IMR-90 (cell line): ENCODE measurements around the gene RECQL5. TPM values are rescaled to one million over a fixed set of nuclear protein-coding genes. Genes with fewer than 3 reads are reported as not detected.

Experiments
- ATAC-seq: fragments of 200-7000 bp; cut with Tn5 transposase; 2 replicates; pipeline ENCODE4 v1.9.1; 2020; ENCODE audit warnings: low read depth, mild to moderate bottlenecking, moderate library complexity
- BruUV-seq: library from RNA; stranded (reverse); fragments of 400-500 nt; replicated peaks from 2 replicates; lab custom pipeline; 2021; lab: Mats Ljungman, UMichigan
- CTCF ChIA-PET: fragments of 300-600 bp; formaldehyde crosslinking; extraction: SDS; loops from one replicate; lab custom pipeline; 2021; ENCODE audit warnings: antibody characterized with exemption; lab: Yijun Ruan, JAX
- POLR2A ChIA-PET: fragments of 300-600 bp; sonication (Branson Sonifier 250); formaldehyde crosslinking; loops from one replicate; lab custom pipeline; 2022; ENCODE audit warnings: antibody characterized with exemption; ENCODE audit not compliant: unreplicated experiment; lab: Charles Lee
- DNase-seq: peaks from one replicate; pipeline ENCODE4 v3.0.0; 2013
- H2AFZ ChIP-seq: replicated peaks from 2 replicates; pipeline ENCODE3; 2013; ENCODE audit warnings: low read length, mild to moderate bottlenecking; ENCODE audit not compliant: poor library complexity
- H2AK5ac ChIP-seq: 2 replicates; pipeline ENCODE4 v1.6.1; 2013; ENCODE audit warnings: low read depth, low read length, inconsistent platforms
- H2AK9ac ChIP-seq: replicated peaks from 2 replicates; pipeline ENCODE3; 2013; ENCODE audit warnings: mild to moderate bottlenecking, low read depth, low read length, moderate library complexity; ENCODE audit not compliant: poor library complexity
- H2BK120ac ChIP-seq: 2 replicates; pipeline ENCODE4 v1.6.1; 2013; ENCODE audit warnings: low read depth, low read length, inconsistent platforms
- H2BK15ac ChIP-seq: 3 replicates; pipeline ENCODE4 v1.6.1; 2013; ENCODE audit warnings: low read depth, low read length, inconsistent platforms
- H2BK20ac ChIP-seq: 2 replicates; pipeline ENCODE4 v1.6.1; 2013; ENCODE audit warnings: low read depth, mild to moderate bottlenecking, inconsistent platforms, low read length, moderate library complexity
- H2BK5ac ChIP-seq: 2 replicates; pipeline ENCODE4 v1.6.1; 2013; ENCODE audit warnings: mild to moderate bottlenecking, low read depth, low read length, inconsistent platforms; ENCODE audit not compliant: poor library complexity, severe bottlenecking
- H3K14ac ChIP-seq: replicated peaks from 2 replicates; pipeline ENCODE4 v1.6.1; 2013; ENCODE audit warnings: low read depth, low read length, inconsistent platforms
- H3K18ac ChIP-seq: 2 replicates; pipeline ENCODE4 v1.6.1; 2013; ENCODE audit warnings: low read depth, low read length, control low read depth
- H3K23ac ChIP-seq: 2 replicates; pipeline ENCODE4 v1.6.1; 2013; ENCODE audit warnings: low read depth, low read length, inconsistent platforms
- H3K27ac ChIP-seq: 2 replicates; pipeline ENCODE4 v1.5.1; 2013; ENCODE audit warnings: mild to moderate bottlenecking, control low read depth, low read length; ENCODE audit not compliant: insufficient read depth
- H3K27me3 ChIP-seq: 2 replicates; pipeline ENCODE4 v1.6.1; 2013; ENCODE audit warnings: low read length; ENCODE audit not compliant: control insufficient read depth, insufficient read depth
- H3K36me3 ChIP-seq: 2 replicates; pipeline ENCODE4 v1.6.1; 2013; ENCODE audit warnings: low read length, mixed read lengths; ENCODE audit not compliant: control insufficient read depth, insufficient read depth
- H3K4ac ChIP-seq: 2 replicates; pipeline ENCODE4 v1.6.1; 2013; ENCODE audit warnings: low read depth, low read length, inconsistent platforms
- H3K4me1 ChIP-seq: 2 replicates; pipeline ENCODE4 v1.6.1; 2013; ENCODE audit warnings: low read length, mixed read lengths; ENCODE audit not compliant: control insufficient read depth, insufficient read depth
- H3K4me2 ChIP-seq: 2 replicates; pipeline ENCODE4 v1.6.1; 2013; ENCODE audit warnings: low read depth, mild to moderate bottlenecking, control low read depth, low read length, moderate library complexity
- H3K4me3 ChIP-seq: 2 replicates; pipeline ENCODE4 v1.5.1; 2013; ENCODE audit warnings: low read depth, mild to moderate bottlenecking, control low read depth, low read length, moderate library complexity; ENCODE audit not compliant: insufficient read depth
- H3K56ac ChIP-seq: 2 replicates; pipeline ENCODE4 v1.6.1; 2013; ENCODE audit warnings: low read length, inconsistent platforms; ENCODE audit not compliant: insufficient read depth; ENCODE audit errors: extremely low read depth
- H3K79me1 ChIP-seq, 2 experiments: 2 replicates each; pipeline ENCODE4 v1.6.1; 2013; ENCODE audit warnings: low read length in 2 of 2, inconsistent platforms in 1 of 2, low read depth in 1 of 2
- H3K9ac ChIP-seq: 2 replicates; pipeline ENCODE4 v1.6.1; 2013; ENCODE audit warnings: low read depth, low read length, control low read depth
- H3K9me1 ChIP-seq: 2 replicates; pipeline ENCODE4 v1.6.1; 2013; ENCODE audit warnings: low read length, inconsistent platforms; ENCODE audit not compliant: insufficient read depth
- H3K9me3 ChIP-seq: 2 replicates; pipeline ENCODE4 v1.6.1; 2013; ENCODE audit warnings: low read length; ENCODE audit not compliant: control insufficient read depth, insufficient read depth
- H4K20me1 ChIP-seq: 2 replicates; pipeline ENCODE4 v1.6.1; 2013; ENCODE audit warnings: low read length, inconsistent platforms; ENCODE audit not compliant: insufficient read depth
- H4K5ac ChIP-seq: 2 replicates; pipeline ENCODE4 v1.6.1; 2013; ENCODE audit warnings: mild to moderate bottlenecking, low read depth, low read length, control low read depth
- H4K8ac ChIP-seq, 2 experiments: 2 replicates each; pipeline ENCODE4 v1.6.1; 2013; ENCODE audit warnings: low read depth in 2 of 2, low read length in 2 of 2, control low read depth in 1 of 2, inconsistent platforms in 1 of 2
- H4K91ac ChIP-seq: 2 replicates; pipeline ENCODE4 v1.6.1; 2013; ENCODE audit warnings: low read depth, low read length, inconsistent platforms; ENCODE audit not compliant: insufficient read depth
- BHLHE40 ChIP-seq: fragments of 150-350 bp; IDR thresholded peaks from 2 replicates; pipeline ENCODE4 v1.6.1; 2016; ENCODE audit warnings: mild to moderate bottlenecking, low read depth, low read length
- CEBPB ChIP-seq: IDR thresholded peaks from 2 replicates; pipeline ENCODE4 v1.6.1; 2012; ENCODE audit warnings: low read depth, low read length, improper control_type of control experiment
- CHD1 ChIP-seq: IDR thresholded peaks from 2 replicates; pipeline ENCODE4 v1.6.1; 2012; ENCODE audit warnings: low read depth, low read length, improper control_type of control experiment
- CTCF ChIP-seq: conservative IDR thresholded peaks from 2 replicates; pipeline ENCODE4 v1.5.1; 2012; ENCODE audit warnings: mild to moderate bottlenecking, low read depth, low read length, improper control_type of control experiment
- ELK1 ChIP-seq: fragments of 150-350 bp; IDR thresholded peaks from 2 replicates; pipeline ENCODE4 v1.6.1; 2016; ENCODE audit warnings: low read depth, mild to moderate bottlenecking, low read length, moderate library complexity, borderline replicate concordance
- FOS ChIP-seq: fragments of 150-350 bp; IDR thresholded peaks from 2 replicates; pipeline ENCODE4 v1.6.1; 2016; ENCODE audit warnings: low read depth, low read length
- MAFK ChIP-seq: IDR thresholded peaks from 2 replicates; pipeline ENCODE4 v1.6.1; 2012; ENCODE audit warnings: low read depth, low read length, improper control_type of control experiment
- MAZ ChIP-seq: IDR thresholded peaks from 2 replicates; pipeline ENCODE4 v1.6.1; 2012; ENCODE audit warnings: low read depth, mild to moderate bottlenecking, low read length, improper control_type of control experiment, moderate library complexity, borderline replicate concordance
- MXI1 ChIP-seq: IDR thresholded peaks from 2 replicates; pipeline ENCODE4 v1.6.1; 2012; ENCODE audit warnings: low read depth, mild to moderate bottlenecking, low read length, moderate library complexity, borderline replicate concordance
- NFE2L2 ChIP-seq: fragments of 150-350 bp; IDR thresholded peaks from 2 replicates; pipeline ENCODE4 v1.6.1; 2016; ENCODE audit warnings: low read depth, mild to moderate bottlenecking, low read length
- POLR2A ChIP-seq: IDR thresholded peaks from 2 replicates; pipeline ENCODE4 v1.6.1; 2012; ENCODE audit warnings: mild to moderate bottlenecking, low read depth, low read length
- RAD21 ChIP-seq: IDR thresholded peaks from 2 replicates; pipeline ENCODE4 v1.6.1; 2012; ENCODE audit warnings: low read length, improper control_type of control experiment
- RCOR1 ChIP-seq: IDR thresholded peaks from 2 replicates; pipeline ENCODE4 v1.6.1; 2012; ENCODE audit warnings: mild to moderate bottlenecking, low read length, improper control_type of control experiment; ENCODE audit not compliant: insufficient replicate concordance
- RFX5 ChIP-seq: IDR thresholded peaks from 2 replicates; pipeline ENCODE4 v1.8.0; 2012; ENCODE audit warnings: low read depth, mild to moderate bottlenecking, low read length, moderate library complexity
- SMC3 ChIP-seq: fragments of 150-350 bp; IDR thresholded peaks from 2 replicates; pipeline ENCODE4 v1.6.1; 2016; ENCODE audit warnings: low read depth, mild to moderate bottlenecking, antibody characterized with exemption, low read length, moderate library complexity
- USF2 ChIP-seq: fragments of 150-350 bp; IDR thresholded peaks from 2 replicates; pipeline ENCODE4 v1.6.1; 2017; ENCODE audit warnings: mild to moderate bottlenecking, antibody characterized with exemption, low read length, low read depth
- WGBS, 2 experiments: methylation state at CpG; one replicate each; pipeline versions ENCODE4 v1.1.5 to v1.1.7; 2013; ENCODE audit warnings: missing lambda C conversion rate in 2 of 2; ENCODE audit not compliant: insufficient read length in 1 of 2; ENCODE audit errors: extremely low coverage in 2 of 2; 5-methylcytosine and 5-hydroxymethylcytosine counted together
- dilution Hi-C: fragments of 300-500 bp; cut with HindIII; formaldehyde crosslinking; loops from one replicate; pipeline ENCODE4 v1.14.3; 2018; ENCODE audit warnings: low sequenced_read_pairs; ENCODE audit not compliant: unreplicated experiment
- in situ Hi-C: fragments of 300-500 bp; cut with MboI; formaldehyde crosslinking; loops from 3 replicates; pipeline ENCODE4 v1.14.3; 2019; ENCODE audit warnings: low sequenced_read_pairs, inconsistent platforms, mixed read lengths
- intact Hi-C: fragments of 100-400 bp; cut with micrococcal nuclease; formaldehyde crosslinking; loops from 2 replicates; pipeline ENCODE4 v1.10.0; 2022
- polyA plus RNA-seq, 3 experiments: library from polyadenylated mRNA; depleted of rRNA; stranded (reverse); fragments of >200 nt; gene quantifications; 2 replicates each; pipeline ENCODE4 v1.2.3, GENCODE V29; 2012; ENCODE audit warnings: low replicate concordance in 1 of 3
- total RNA-seq: library from RNA; depleted of rRNA; stranded (reverse); fragments of >200 nt; gene quantifications from 2 replicates; pipeline ENCODE4 v1.2.3, GENCODE V29; 2012

The RECQL5 gene
- total and polyA plus RNA-seq, 2 of the 4 experiments (the other 2 are of a cell fraction), result 7.3 to 23.7 TPM

- no TSS peak for BruUV-seq
- Histone ChIP-seq H3K4me3 (no peak overlapping the region), H2BK120ac (no peak overlapping the region), H4K91ac (no peak overlapping the region), H3K18ac (no peak overlapping the region), H3K9me3 (no peaks in the 10 kb centered on the region), H4K5ac (no peak overlapping the region), H2AK9ac (no peak overlapping the region), H4K8ac (no peak overlapping the region), H2AFZ (no peak overlapping the region), H3K23ac (no peak overlapping the region), H3K14ac (no peak overlapping the region), H3K56ac (no peak overlapping the region), H2BK15ac (no peak overlapping the region), H2BK20ac (no peak overlapping the region), H3K36me3 (peaks cover 43% of the 10 kb centered on the region), H2AK5ac (no peak overlapping the region), H3K4me1 (peaks cover 27% of the 10 kb centered on the region), H3K4me2 (no peak overlapping the region), H3K9ac (no peak overlapping the region), H2BK5ac (no peak overlapping the region), H3K4ac (no peak overlapping the region), H3K27me3 (no peaks in the 10 kb centered on the region), H3K9me1 (peaks cover 44% of the 10 kb centered on the region), H3K27ac (no peak overlapping the region), H3K79me1 (peaks cover 47 to 91% of the 10 kb centered on the region in 2 experiments), H4K20me1 (peaks cover 67% of the 10 kb centered on the region)
- 98% methylated on average over 7 of the region's 12 CpGs; no CpG with 5 or more reads in 1 of the 2 experiments for WGBS, 2 experiments
- ChIA-PET POLR2A (no interaction called here), CTCF (no interaction called here)
- intact Hi-C loops (no loop called here), dilution Hi-C loops (no loop called here), in situ Hi-C loops (no loop called here)
- DNase-seq (no peak), ATAC-seq (no peak)
- TF ChIP-seq MAZ (no peak), MXI1 (no peak), POLR2A (no peak), RFX5 (no peak), NFE2L2 (no peak), ELK1 (no peak), SMC3 (no peak), MAFK (no peak), RAD21 (no peak), CTCF (no peak), CEBPB (no peak), BHLHE40 (no peak), CHD1 (no peak), FOS (no peak), RCOR1 (no peak), USF2 (no peak)
Measured at GRCh38 chr17:75695830-75696271, 28.9 kb upstream of the RECQL5 start.
